Panc1 (cell line): ENCODE data around the gene ACP4.

Experiments
- CTCF ChIP-seq: fragments of 450-650 bp; IDR thresholded peaks from 2 replicates; pipeline ENCODE4 v1.5.1; 2017; ENCODE audit warnings: mild to moderate bottlenecking
- POLR2AphosphoS5 ChIP-seq: IDR thresholded peaks from 2 replicates; pipeline ENCODE4 v1.6.1; 2012; ENCODE audit warnings: mild to moderate bottlenecking, low read depth, low read length, moderate library complexity
- TCF7L2 ChIP-seq: IDR thresholded peaks from 2 replicates; pipeline ENCODE4 v1.6.1; 2011; ENCODE audit warnings: mild to moderate bottlenecking, low read depth, low read length, inconsistent platforms
- TF ChIP-seq, protein P1 (sequence below), 2 experiments: IDR thresholded peaks; 2 replicates each; pipeline ENCODE4 v1.6.1; 2011 to 2012; ENCODE audit warnings: low read depth in 2 of 2, control low read depth in 1 of 2, low read length in 1 of 2, mild to moderate bottlenecking in 1 of 2, moderate library complexity in 1 of 2; ENCODE audit not compliant: insufficient read depth in 1 of 2

GRCh38 chr19:50791594-50792271 lies 1.5 kb downstream of the ACP4 start:
- TF ChIP-seq CTCF (no peak), POLR2AphosphoS5 (no peak), TCF7L2 (no peak)
- TF ChIP-seq, protein P1, sequence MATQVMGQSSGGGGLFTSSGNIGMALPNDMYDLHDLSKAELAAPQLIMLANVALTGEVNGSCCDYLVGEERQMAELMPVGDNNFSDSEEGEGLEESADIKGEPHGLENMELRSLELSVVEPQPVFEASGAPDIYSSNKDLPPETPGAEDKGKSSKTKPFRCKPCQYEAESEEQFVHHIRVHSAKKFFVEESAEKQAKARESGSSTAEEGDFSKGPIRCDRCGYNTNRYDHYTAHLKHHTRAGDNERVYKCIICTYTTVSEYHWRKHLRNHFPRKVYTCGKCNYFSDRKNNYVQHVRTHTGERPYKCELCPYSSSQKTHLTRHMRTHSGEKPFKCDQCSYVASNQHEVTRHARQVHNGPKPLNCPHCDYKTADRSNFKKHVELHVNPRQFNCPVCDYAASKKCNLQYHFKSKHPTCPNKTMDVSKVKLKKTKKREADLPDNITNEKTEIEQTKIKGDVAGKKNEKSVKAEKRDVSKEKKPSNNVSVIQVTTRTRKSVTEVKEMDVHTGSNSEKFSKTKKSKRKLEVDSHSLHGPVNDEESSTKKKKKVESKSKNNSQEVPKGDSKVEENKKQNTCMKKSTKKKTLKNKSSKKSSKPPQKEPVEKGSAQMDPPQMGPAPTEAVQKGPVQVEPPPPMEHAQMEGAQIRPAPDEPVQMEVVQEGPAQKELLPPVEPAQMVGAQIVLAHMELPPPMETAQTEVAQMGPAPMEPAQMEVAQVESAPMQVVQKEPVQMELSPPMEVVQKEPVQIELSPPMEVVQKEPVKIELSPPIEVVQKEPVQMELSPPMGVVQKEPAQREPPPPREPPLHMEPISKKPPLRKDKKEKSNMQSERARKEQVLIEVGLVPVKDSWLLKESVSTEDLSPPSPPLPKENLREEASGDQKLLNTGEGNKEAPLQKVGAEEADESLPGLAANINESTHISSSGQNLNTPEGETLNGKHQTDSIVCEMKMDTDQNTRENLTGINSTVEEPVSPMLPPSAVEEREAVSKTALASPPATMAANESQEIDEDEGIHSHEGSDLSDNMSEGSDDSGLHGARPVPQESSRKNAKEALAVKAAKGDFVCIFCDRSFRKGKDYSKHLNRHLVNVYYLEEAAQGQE (IDR thresholded peaks at IDR 0.05; ENCODE audit: insufficient read depth in 1 of 2, low read depth in 2 of 2, low read length in 1 of 2) = no peak
